ENCODE data around the gene PTCD2.

Gene PTCD2

GRCh38 chr5:72408603-72409002 is 88.4 kb downstream of the PTCD2 start:
- DNase-seq (ENCODE audit: low spot score) = no peak
- in situ Hi-C loops (cut with MboI; ENCODE audit: low pct_unique_long_range_greater_than_20kb, low sequenced_read_pairs, unreplicated experiment) = no loop called here

DNA sequence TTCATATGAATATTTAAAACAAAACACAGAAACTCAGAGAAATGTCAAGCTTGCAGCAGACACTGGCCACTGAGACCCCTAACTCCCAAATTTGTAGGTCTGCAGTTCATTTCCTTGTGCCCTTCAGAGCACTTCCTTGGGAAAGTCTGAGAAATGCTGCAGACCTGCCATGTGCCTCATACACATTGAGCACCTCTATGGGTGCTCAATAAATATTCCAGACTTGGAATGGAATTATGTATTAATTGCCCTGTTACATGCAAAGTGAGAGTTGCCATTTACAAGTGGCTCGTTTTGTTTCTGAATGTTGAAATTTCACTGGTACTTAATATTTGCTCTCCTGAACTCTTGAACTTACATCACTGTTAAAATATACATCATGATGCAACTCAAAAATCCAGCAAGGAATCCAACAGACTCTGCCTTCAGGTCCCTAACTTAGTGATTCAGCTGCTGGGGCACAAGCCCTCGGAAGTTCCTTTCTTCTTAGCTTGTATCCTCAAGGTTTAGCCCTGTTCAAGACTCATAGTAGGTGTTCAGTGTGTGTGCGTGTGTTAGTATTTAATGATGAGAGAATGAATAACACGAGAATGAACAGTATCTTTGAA is 90.6 kb downstream of the PTCD2 start:
- in situ Hi-C loops (cut with MboI; ENCODE audit: low pct_unique_long_range_greater_than_20kb, low sequenced_read_pairs, unreplicated experiment) = no loop called here
- no peak for TF ChIP-seq CTCF (IDR thresholded peaks at IDR 0.05; ENCODE audit: extremely low read depth, insufficient read depth, missing control alignments)
- no peak for DNase-seq (ENCODE audit: low spot score)

More at GRCh38 chr5:72408603-72409002, 88.4 kb downstream of the PTCD2 start:
- no peak for TF ChIP-seq CTCF (IDR thresholded peaks at IDR 0.05; ENCODE audit: extremely low read depth, insufficient read depth, missing control alignments)

- TF ChIP-seq CTCF (IDR thresholded peaks at IDR 0.05; ENCODE audit: extremely low read depth, insufficient read depth, missing control alignments) = peak; percentile 16
- DNase-seq (ENCODE audit: low spot score) = no peak
- in situ Hi-C loops (cut with MboI; ENCODE audit: low pct_unique_long_range_greater_than_20kb, low sequenced_read_pairs, unreplicated experiment) = no loop called here
These were observed 92.3 kb downstream of the PTCD2 start for GRCh38 chr5:72412283-72413055.

DNA sequence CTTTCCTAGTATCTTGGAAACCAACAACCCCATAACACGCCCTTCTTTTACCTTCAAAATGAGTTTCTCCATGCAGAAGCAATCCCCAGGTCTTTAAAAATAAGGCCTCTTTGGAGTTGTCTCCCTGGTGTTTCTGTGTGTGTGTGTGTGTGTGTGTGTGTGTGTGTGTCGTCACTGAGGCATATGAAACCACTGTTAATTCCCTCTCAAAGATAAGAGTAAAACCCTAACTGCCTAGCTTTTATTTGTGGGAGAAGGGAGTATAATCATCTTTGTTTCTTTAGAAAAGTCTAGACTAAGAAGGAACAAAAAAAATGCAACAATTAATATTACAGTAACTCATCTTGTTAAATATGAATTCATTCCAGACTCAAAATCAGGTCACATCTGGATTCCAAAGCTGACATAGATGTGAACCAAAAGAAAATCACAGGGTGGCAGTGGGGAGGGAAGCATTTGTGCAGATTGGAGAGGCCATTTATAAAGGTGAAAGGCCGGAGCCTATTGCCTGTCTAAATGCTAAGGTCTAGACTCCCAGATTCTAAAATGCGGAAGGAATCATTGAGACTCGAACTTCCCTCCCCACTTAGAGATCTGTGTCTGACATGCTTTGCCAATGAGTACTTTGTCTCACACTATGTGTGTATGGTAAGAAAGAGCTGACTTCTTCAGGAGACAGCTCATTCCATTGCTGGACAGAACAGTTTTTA is 95.6 kb downstream of the PTCD2 start:
- in situ Hi-C loops (cut with MboI; ENCODE audit: low pct_unique_long_range_greater_than_20kb, low sequenced_read_pairs, unreplicated experiment) = no loop called here
- no peak for DNase-seq (ENCODE audit: low spot score)
- no peak for TF ChIP-seq CTCF (IDR thresholded peaks at IDR 0.05; ENCODE audit: extremely low read depth, insufficient read depth, missing control alignments)

GRCh38 chr5:72417333-72418062 is 97.3 kb downstream of the PTCD2 start:
- no peak for DNase-seq (ENCODE audit: low spot score)
- in situ Hi-C loops (cut with MboI; ENCODE audit: low pct_unique_long_range_greater_than_20kb, low sequenced_read_pairs, unreplicated experiment) = no loop called here
- no peak for TF ChIP-seq CTCF (IDR thresholded peaks at IDR 0.05; ENCODE audit: extremely low read depth, insufficient read depth, missing control alignments)

All from GM13977 (cell line).